AG04450 (cell line): Measurements from ENCODE around the gene CKM. TPM values are rescaled to one million over a fixed set of nuclear protein-coding genes. Genes with fewer than 3 reads are reported as not detected.
"Not testable (repeated sequence)": the region's sequence is repeated elsewhere in the genome, so short reads cannot be mapped to it uniquely, and the experiment has no call there.

ENCODE experiments used
- CTCF ChIA-PET: fragments of 300-600, 350-600 bp; formaldehyde crosslinking; extraction: SDS; loops from one replicate; lab custom pipeline; 2022; ENCODE audit warnings: antibody characterized with exemption, inconsistent platforms; lab: Charles Lee
- POLR2A ChIA-PET: fragments of 350-600 bp; formaldehyde crosslinking; extraction: SDS; loops from one replicate; lab custom pipeline; 2021; ENCODE audit warnings: antibody characterized with exemption, inconsistent platforms; lab: Yijun Ruan, JAX
- DNase-seq: peaks from one replicate; pipeline ENCODE4 v3.0.0-alpha.2; 2011; ENCODE audit warnings: low read depth, low spot score
- H3K27ac ChIP-seq: one replicate; pipeline ENCODE4 v1.5.1; 2012; ENCODE audit warnings: low read depth, low read length, control low read depth
- H3K27me3 ChIP-seq: one replicate; pipeline ENCODE4 v1.6.0; 2012; ENCODE audit warnings: low read length; ENCODE audit not compliant: control insufficient read depth, insufficient read depth
- H3K4me3 ChIP-seq: 2 replicates; pipeline ENCODE4 v1.5.1; 2011; ENCODE audit warnings: mild to moderate bottlenecking, low read depth, low read length, control low read depth
- H3K9me3 ChIP-seq: 2 replicates; pipeline ENCODE4 v1.5.1; 2012; ENCODE audit warnings: low read length; ENCODE audit not compliant: control insufficient read depth, insufficient read depth
- CTCF ChIP-seq: IDR thresholded peaks from 2 replicates; pipeline ENCODE4 v1.5.1; 2011; ENCODE audit warnings: low read depth, low read length, control low read depth, inconsistent platforms
- polyA plus RNA-seq: library from polyadenylated mRNA; depleted of rRNA; stranded (reverse); fragments of >200 nt; gene quantifications from 2 replicates; pipeline ENCODE4 v1.2.3, GENCODE V29; 2011

Gene CKM
- polyA plus RNA-seq, 1 experiment: not detected

DNA sequence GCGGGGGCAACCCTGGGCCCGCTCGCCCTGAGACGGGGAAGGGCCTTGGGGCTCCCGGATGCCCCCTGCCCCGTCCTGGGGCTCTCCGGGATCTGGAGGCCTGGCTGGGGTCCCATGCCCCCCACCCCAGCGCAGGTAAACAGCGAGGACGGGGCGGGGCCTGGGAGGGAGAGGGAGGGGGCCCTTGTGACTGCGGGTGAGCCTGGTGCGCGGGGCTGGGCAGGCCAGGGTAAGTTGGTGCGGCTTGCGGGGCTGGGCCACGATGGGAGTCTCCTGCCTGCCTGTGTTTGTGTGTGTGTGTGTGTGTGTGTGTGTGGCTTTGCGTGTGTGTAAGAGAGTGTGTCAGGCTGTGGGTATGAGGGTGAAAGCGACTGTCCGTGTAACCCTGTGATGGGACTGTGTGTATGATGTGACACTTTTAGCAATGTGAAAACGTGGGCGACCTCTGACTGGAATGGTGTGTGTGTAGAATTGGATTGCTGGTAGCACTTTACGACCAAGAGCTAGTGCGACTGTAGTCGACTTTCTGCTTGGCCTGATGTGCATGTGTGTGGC, 18.3 kb upstream of the CKM start:
- ChIA-PET POLR2A (interaction anchor here (0.5 to 0.7 kb wide), 2 partner anchors 12 to 20 kb away, joined by 3 to 6 read pairs; no protein-coding TSS in a partner anchor), CTCF (interaction anchor here (0.6 kb wide), 1 partner anchor 320 kb away, joined by 4 read pairs; no protein-coding TSS in a partner anchor)
- no peak for DNase-seq
- no peak overlapping the region for H3K27ac ChIP-seq
- TF ChIP-seq CTCF: no peak
- H3K4me3 ChIP-seq: 0 out of 2 replicates have a peak overlapping the region, but pooled peaks have one; percentile 13
- peaks cover 6% of the 10 kb centered on the region for H3K27me3 ChIP-seq
- no peaks in the 10 kb centered on the region for H3K9me3 ChIP-seq

- ChIA-PET CTCF (interaction anchor here (0.6 kb wide), 1 partner anchor 319 kb away, joined by 4 read pairs; no protein-coding TSS in a partner anchor), POLR2A (no interaction called here)
- 0 out of 2 replicates have a peak within 1 kb of the TSS, but pooled peaks have one; percentile 13 for H3K4me3 ChIP-seq
- no peak for TF ChIP-seq CTCF
- no peak for DNase-seq
- H3K9me3 ChIP-seq: no peaks in the 10 kb centered on the region
- H3K27me3 ChIP-seq: peaks cover 6% of the 10 kb centered on the region
- H3K27ac ChIP-seq: no peak within 1 kb of the TSS
Observed at GRCh38 chr19:45340232-45340898, 17.7 kb upstream of the CKM start, which contains the start of gene KLC3. KLC3 (plus strand) TSS chr19:45340750; CDS start chr19:45345542, 4,792 bp downstream.

- no peaks in the 10 kb centered on the region for H3K9me3 ChIP-seq
- DNase-seq: no peak
- no peak overlapping the region for H3K4me3 ChIP-seq
- ChIA-PET CTCF (interaction anchor here (0.8 to 2.3 kb wide), 12 partner anchors 12 to 435 kb away, joined by 3 to 16 read pairs (median 6); no protein-coding TSS in a partner anchor), POLR2A (no interaction called here)
- TF ChIP-seq CTCF: no peak
- H3K27ac ChIP-seq: no peak overlapping the region
- peaks cover 3% of the 10 kb centered on the region for H3K27me3 ChIP-seq
Observed at GRCh38 chr19:45339629-45340028, 17.0 kb upstream of the CKM start.

DNA sequence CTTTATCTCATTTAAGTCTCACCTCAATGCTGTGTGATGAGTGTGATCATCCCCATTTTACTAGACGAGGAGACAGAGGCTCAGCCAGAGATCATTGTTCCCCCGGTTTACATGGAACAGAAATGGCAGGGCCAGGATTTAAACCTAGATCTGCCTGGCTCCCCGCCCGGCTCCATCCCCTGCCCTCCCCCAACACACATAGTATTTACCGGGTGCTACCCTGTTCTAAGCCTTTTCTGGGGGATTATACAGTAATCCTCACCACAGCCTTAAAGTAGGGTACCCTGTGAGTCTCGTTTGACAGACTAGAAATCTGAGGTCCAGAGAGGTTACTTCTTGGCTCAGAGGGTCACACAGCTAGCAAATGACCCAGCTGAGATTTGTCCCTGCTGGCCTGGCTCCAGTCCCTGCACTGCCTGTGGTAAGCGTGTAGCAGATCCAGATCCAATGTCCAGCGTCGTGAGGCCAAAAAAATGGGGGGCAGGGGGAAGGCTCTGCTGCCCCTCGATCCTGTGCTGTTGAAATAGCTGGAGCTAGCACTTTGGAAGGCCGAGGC, 14.1 kb upstream of the CKM start:
- DNase-seq: no peak
- CTCF ChIA-PET: interaction anchor here (0.6 to 0.8 kb wide), 2 partner anchors 119 to 136 kb away, joined by 3 to 4 read pairs; no protein-coding TSS in a partner anchor

GRCh38 chr19:45334881-45335280, 12.2 kb upstream of the CKM start:
- DNase-seq, H3K27ac ChIP-seq, H3K9me3 ChIP-seq, H3K4me3 ChIP-seq, POLR2A ChIA-PET, H3K27me3 ChIP-seq, CTCF ChIA-PET: not testable (repeated sequence)

More for the DNA sequence above, 14.1 kb upstream of the CKM start:
- H3K27me3 ChIP-seq: peaks cover 3% of the 10 kb centered on the region
- H3K9me3 ChIP-seq: no peaks in the 10 kb centered on the region
- no peak overlapping the region for H3K4me3 ChIP-seq
- no peak overlapping the region for H3K27ac ChIP-seq
- POLR2A ChIA-PET: interaction anchor here (0.6 kb wide), 1 partner anchor 23 kb away, joined by 3 read pairs; no protein-coding TSS in a partner anchor
- TF ChIP-seq CTCF: no peak
